HepG2 (cell line): ENCODE data around the gene BBS5. TPM values are rescaled to one million over a fixed set of nuclear protein-coding genes. Genes with fewer than 3 reads are reported as not detected.

ENCODE experiments used
- ATAC-seq: fragments of 200-7000 bp; cut with Tn5 transposase; 3 replicates; pipeline ENCODE4 v1.9.1; 2020; ENCODE audit warnings: mild to moderate bottlenecking, moderate library complexity
- BruUV-seq: library from RNA; stranded (reverse); fragments of 400-500 nt; replicated peaks from 2 replicates; lab custom pipeline; 2021; lab: Mats Ljungman, UMichigan
- CTCF ChIA-PET: fragments of 300-600 bp; formaldehyde crosslinking; extraction: SDS; loops from one replicate; lab custom pipeline; 2021; ENCODE audit warnings: low total read pairs, inconsistent platforms, low intra/inter-chr PET ratio; lab: Yijun Ruan, JAX
- POLR2A ChIA-PET: fragments of 350-600 bp; sonication (Branson Sonifier 250); formaldehyde crosslinking; loops from one replicate; lab custom pipeline; 2020; ENCODE audit warnings: antibody characterized with exemption, inconsistent platforms; lab: Yijun Ruan, JAX
- DNase-seq: peaks from one replicate; pipeline ENCODE4 v3.0.0-alpha.2; 2015; ENCODE audit warnings: low spot score
- FAIRE-seq: peaks from 3 replicates; lab custom pipeline; 2011; peaks lifted over from hg19 to GRCh38; lab: Jason Lieb, UNC
- H2AFZ ChIP-seq: one replicate; pipeline ENCODE4 v1.6.1; 2011; ENCODE audit warnings: low read length, inconsistent platforms
- H3K27ac ChIP-seq: fragments of 300-600 bp; 3 replicates; pipeline ENCODE4 v1.8.0; 2011; ENCODE audit warnings: mixed run types, mild to moderate bottlenecking, mixed read lengths, low read length, inconsistent platforms; ENCODE audit not compliant: insufficient read depth; ENCODE audit errors: extremely low read length
- H3K27me3 ChIP-seq, 2 experiments: fragments of 200-600 bp in 1 of 2; 2 replicates in 1 of 2; 3 replicates in 1 of 2; pipeline versions ENCODE4 v1.6.0 to v1.8.0; 2011; ENCODE audit warnings: low read length in 2 of 2, mild to moderate bottlenecking in 2 of 2, moderate library complexity in 2 of 2, inconsistent platforms in 1 of 2; ENCODE audit not compliant: insufficient read depth in 2 of 2, control insufficient read depth in 1 of 2
- H3K36me3 ChIP-seq, 2 experiments: fragments of 200-600 bp in 1 of 2; replicated peaks in 1 of 2; 2 replicates in 1 of 2; 3 replicates in 1 of 2; pipeline versions ENCODE4 v1.5.1 to v1.8.0; 2011; ENCODE audit warnings: low read length in 2 of 2, inconsistent platforms in 1 of 2; ENCODE audit not compliant: insufficient read depth in 2 of 2, control insufficient read depth in 1 of 2
- H3K4me1 ChIP-seq: 2 replicates; pipeline ENCODE4 v1.5.1; 2012; ENCODE audit warnings: low read length, inconsistent platforms; ENCODE audit not compliant: insufficient read depth
- H3K4me2 ChIP-seq: 2 replicates; pipeline ENCODE4 v1.6.0; 2011; ENCODE audit warnings: low read depth, low read length, inconsistent platforms
- H3K4me3 ChIP-seq, 3 experiments: fragments of 200-600 bp in 1 of 3; sonication (generic), shearing (Covaris generic) in 1 of 3; replicated peaks in 1 of 3; 2 replicates each; pipeline ENCODE4 v1.5.1; 2011 to 2016; ENCODE audit warnings: low read length in 3 of 3, inconsistent platforms in 2 of 3, low read depth in 2 of 3, mild to moderate bottlenecking in 2 of 3, control low read depth in 1 of 3, mixed read lengths in 1 of 3; ENCODE audit not compliant: insufficient read depth in 1 of 3
- H3K79me2 ChIP-seq: one replicate; pipeline ENCODE4 v1.6.1; 2011; ENCODE audit warnings: low read length, inconsistent platforms; ENCODE audit not compliant: insufficient read depth
- H3K9ac ChIP-seq: 2 replicates; pipeline ENCODE4 v1.6.0; 2011; ENCODE audit warnings: mild to moderate bottlenecking, low read depth, low read length, inconsistent platforms; ENCODE audit not compliant: insufficient read depth
- H3K9me3 ChIP-seq: 2 replicates; pipeline ENCODE4 v1.5.1; 2012; ENCODE audit warnings: mild to moderate bottlenecking, low read length
- H4K20me1 ChIP-seq: 2 replicates; pipeline ENCODE4 v1.6.0; 2011; ENCODE audit warnings: inconsistent platforms, mild to moderate bottlenecking, low read length, moderate library complexity; ENCODE audit not compliant: insufficient read depth
- CEBPB ChIP-seq: IDR thresholded peaks from 2 replicates; pipeline ENCODE4 v1.6.1; 2011; ENCODE audit warnings: low read depth, low read length, improper control_type of control experiment, borderline replicate concordance
- GRHL1 ChIP-seq: sonication (generic); formaldehyde crosslinking; conservative IDR thresholded peaks from 2 replicates; pipeline ENCODE4 v1.8.0; 2022; ENCODE audit warnings: missing genetic modification reagents
- MAFK ChIP-seq, 2 experiments: IDR thresholded peaks in 1 of 2; conservative IDR thresholded peaks in 1 of 2; 2 replicates each; pipeline ENCODE4 v1.6.1; 2011; ENCODE audit warnings: improper control_type of control experiment in 2 of 2, low read length in 2 of 2
- MNT ChIP-seq: fragments of 450-650 bp; IDR thresholded peaks from 2 replicates; pipeline ENCODE4 v1.6.1; 2016
- NFIC ChIP-seq: IDR thresholded peaks from 2 replicates; pipeline ENCODE4 v1.6.1; 2012; ENCODE audit warnings: mild to moderate bottlenecking, low read length, inconsistent platforms
- RARG ChIP-seq: sonication (generic); formaldehyde crosslinking; IDR thresholded peaks from 2 replicates; pipeline ENCODE4 v1.4.0; 2020; ENCODE audit warnings: low read depth, mild to moderate bottlenecking, missing genetic modification reagents
- RFX3 ChIP-seq: IDR thresholded peaks from 2 replicates; pipeline ENCODE4 v1.6.1; 2016; ENCODE audit warnings: missing biosample characterization, missing genetic modification reagents
- ZNF292 ChIP-seq: sonication (generic); formaldehyde crosslinking; IDR thresholded peaks from 2 replicates; pipeline ENCODE4 v1.8.1; 2022; ENCODE audit warnings: mild to moderate bottlenecking, low read depth, missing genetic modification reagents, borderline replicate concordance
- ZNF460 ChIP-seq: sonication (generic); formaldehyde crosslinking; IDR thresholded peaks from 2 replicates; pipeline ENCODE4 v1.5.1; 2020; ENCODE audit warnings: missing genetic modification reagents, mild to moderate bottlenecking, borderline replicate concordance
- ZNF724P ChIP-seq: sonication (generic); formaldehyde crosslinking; IDR thresholded peaks from 2 replicates; pipeline ENCODE4 v1.8.0; 2022; ENCODE audit warnings: missing genetic modification reagents, borderline replicate concordance
- WGBS: methylation state at CpG from one replicate; pipeline ENCODE4 v1.1.6; 2017; ENCODE audit warnings: low lambda C conversion rate; 5-methylcytosine and 5-hydroxymethylcytosine counted together
- in situ Hi-C: cut with HindIII; loops from 2 replicates; pipeline ENCODE4 v1.10.0; 2017; ENCODE audit warnings: low pct_unique_long_range_greater_than_20kb; ENCODE audit not compliant: extremely low pct_ligation_motif_present
- intact Hi-C: fragments of 100-400 bp; cut with micrococcal nuclease; formaldehyde crosslinking; loops from one replicate; pipeline ENCODE4 v1.10.0; 2022; ENCODE audit not compliant: unreplicated experiment
- polyA plus RNA-seq, 8 experiments: library from polyadenylated mRNA; depleted of rRNA in 3 of 8; stranded (reverse) in 7 of 8; unstranded in 1 of 8; fragments of >200 nt; fragmentation: Illumina TruSeq in 4 of 8; extraction: Trizol in 4 of 8; gene quantifications; 2 replicates each; pipeline versions ENCODE4 v1.2.1 to v1.2.3, GENCODE V29; 2011 to 2016; ENCODE audit warnings: low read depth in 4 of 8, missing spikeins in 1 of 8, mixed read lengths in 1 of 8; ENCODE audit not compliant: insufficient read depth in 1 of 8
- total RNA-seq, 5 experiments: library from RNA; depleted of rRNA; stranded (reverse); fragments of >200 nt; fragmentation: Illumina TruSeq; extraction: Trizol; gene quantifications; 2 replicates each; pipeline ENCODE4 v1.2.3, GENCODE V29; 2016; ENCODE audit warnings: low read depth in 1 of 5

Gene BBS5
- total and polyA plus RNA-seq, 2 of the 13 experiments (the other 11 are each of a cell fraction or from before 2014, with no cell fraction given) = 1.8 to 4.5 TPM

GRCh38 chr2:169511818-169512217 lies 32.5 kb downstream of the BBS5 start:
- Histone ChIP-seq H3K9me3 (no peaks in the 10 kb centered on the region), H3K79me2 (no peaks in the 10 kb centered on the region), H3K27me3 (no peaks in the 10 kb centered on the region), H4K20me1 (no peaks in the 10 kb centered on the region), H3K36me3 (no peaks in the 10 kb centered on the region), H3K4me1 (peaks cover 20% of the 10 kb centered on the region), H3K4me2 (no peak overlapping the region), H3K4me3 (no peak overlapping the region), H3K9ac (no peak overlapping the region), H2AFZ (no peak overlapping the region), H3K27ac (no peak overlapping the region)
- FAIRE-seq (no peak), ATAC-seq (no peak), DNase-seq (no peak)
- ChIA-PET POLR2A (no interaction called here), CTCF (no interaction called here)
- in situ Hi-C loops = no loop called here
- 82% methylated on average over 1 of the region's 1 CpG for WGBS
- BruUV-seq = no TSS peak
- TF ChIP-seq ZNF460 (CRISPR knock-in tag) = no peak
- no peak for TF ChIP-seq GRHL1 (CRISPR knock-in tag)
- no peak for TF ChIP-seq MNT
- no peak for TF ChIP-seq RFX3 (CRISPR knock-in tag)
- intact Hi-C loops = no loop called here

GRCh38 chr2:169512525-169512924 lies 33.2 kb downstream of the BBS5 start:
- Histone ChIP-seq H3K27me3 (no peaks in the 10 kb centered on the region), H3K4me2 (no peak overlapping the region), H3K9me3 (no peaks in the 10 kb centered on the region), H3K27ac (no peak overlapping the region), H2AFZ (no peak overlapping the region), H3K36me3 (no peaks in the 10 kb centered on the region), H4K20me1 (no peaks in the 10 kb centered on the region), H3K9ac (no peak overlapping the region), H3K79me2 (no peaks in the 10 kb centered on the region), H3K4me3 (no peak overlapping the region), H3K4me1 (peaks cover 17% of the 10 kb centered on the region)
- DNase-seq (no peak), ATAC-seq (no peak), FAIRE-seq (no peak)
- CTCF ChIA-PET = no interaction called here
- in situ Hi-C loops = no loop called here
- BruUV-seq = no TSS peak
- intact Hi-C loops = no loop called here
- 77% methylated on average over 2 of the region's 2 CpGs for WGBS
- POLR2A ChIA-PET = no interaction called here
- no peak for TF ChIP-seq NFIC
- TF ChIP-seq CEBPB = no peak
- no peak for TF ChIP-seq RARG (CRISPR knock-in tag)
- TF ChIP-seq MAFK (conservative IDR thresholded peaks at IDR 0.05 in 1 of 2, IDR thresholded peaks at IDR 0.05 in 1 of 2; ENCODE audit: low read length in 2 of 2) = no peak
- no peak for TF ChIP-seq ZNF292 (CRISPR knock-in tag)
- TF ChIP-seq ZNF724P (CRISPR knock-in tag) = no peak
